ENCODE data around the gene PRRG2.

DNA sequence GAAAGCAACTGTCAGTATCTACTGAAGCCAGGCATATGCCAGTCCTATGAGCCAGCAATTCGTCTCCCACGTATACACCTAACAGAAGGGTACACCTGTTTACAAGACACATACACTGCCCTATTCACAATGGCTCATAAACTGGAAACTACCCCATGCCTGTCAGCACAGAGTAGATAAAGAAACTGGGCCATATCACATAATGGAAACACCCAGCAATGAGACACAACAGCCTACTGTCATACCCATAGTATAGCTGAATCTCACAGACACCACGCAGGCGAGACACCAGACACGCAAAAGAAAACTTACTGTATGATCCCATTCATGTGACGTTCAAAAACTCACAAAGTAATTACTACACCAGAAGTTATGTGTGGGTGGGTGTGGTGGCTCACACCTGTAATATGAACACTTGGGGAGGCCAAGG lies 16.5 kb upstream of the PRRG2 start:
- TF ChIP-seq CTCF (IDR thresholded peaks at IDR 0.05), result no peak
- no peak for TF ChIP-seq POLR2A (IDR thresholded peaks at IDR 0.05)
